Stimulated activated naive CD8-positive, alpha-beta T cell treated with anti-CD3 and anti-CD28 coated beads, Interleukin-15, Interleukin-2, amounts not matched to agents 100 U/mL and 50 U/mL, for 24 hours (primary cell): ENCODE measurements around the gene MYT1.

ENCODE experiments used
- ATAC-seq: fragments of 150-1000 bp; cut with Tn5 transposase; one replicate; pipeline ENCODE4 v1.10.0; 2021
- DNase-seq: peaks from one replicate; pipeline ENCODE4 v3.0.0; 2021

Gene MYT1

DNA sequence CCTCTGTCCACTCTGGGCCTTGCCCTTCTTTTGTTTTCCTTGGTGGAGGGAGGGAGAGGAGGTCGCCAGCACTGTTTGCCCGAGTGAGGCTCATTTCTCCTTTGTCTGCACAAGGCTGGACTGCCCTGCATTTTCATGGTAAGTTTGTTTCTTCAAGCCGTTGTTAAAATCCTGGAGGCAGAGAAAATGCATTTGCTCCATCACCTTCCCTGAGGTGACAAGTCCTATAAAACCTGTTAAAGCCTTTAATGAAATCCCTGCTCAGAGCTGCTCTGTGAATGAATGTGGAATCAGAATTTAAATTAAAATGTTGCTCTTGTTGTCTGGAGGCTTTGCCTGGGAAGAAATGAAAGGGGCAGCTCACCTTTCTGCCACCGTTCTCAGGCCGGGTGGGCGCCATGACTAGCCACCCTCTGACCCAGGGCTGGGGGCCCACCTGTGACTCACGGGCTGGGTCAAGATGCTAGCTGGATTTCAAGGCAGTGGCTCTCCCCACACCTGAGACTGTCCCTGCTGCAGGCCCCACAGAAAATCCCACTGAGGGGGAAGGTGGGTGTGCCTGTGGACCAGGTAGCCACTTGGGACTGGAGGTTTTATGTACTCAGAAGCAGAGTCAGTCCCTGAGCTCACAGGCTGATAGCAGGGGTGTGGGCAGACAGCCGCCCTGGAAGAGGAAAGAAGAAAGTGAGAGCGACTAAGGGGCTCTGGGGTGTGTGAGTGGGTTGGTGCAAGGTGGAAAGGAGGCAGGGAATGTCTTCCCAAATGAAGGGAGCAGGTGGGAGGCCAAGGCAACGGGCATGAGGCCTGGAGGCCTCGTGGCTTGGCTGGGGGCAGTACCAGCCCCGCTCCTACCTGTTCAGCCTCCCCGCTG, 24.0 kb upstream of the MYT1 start:
- ATAC-seq (no peak), DNase-seq (no peak)

DNA sequence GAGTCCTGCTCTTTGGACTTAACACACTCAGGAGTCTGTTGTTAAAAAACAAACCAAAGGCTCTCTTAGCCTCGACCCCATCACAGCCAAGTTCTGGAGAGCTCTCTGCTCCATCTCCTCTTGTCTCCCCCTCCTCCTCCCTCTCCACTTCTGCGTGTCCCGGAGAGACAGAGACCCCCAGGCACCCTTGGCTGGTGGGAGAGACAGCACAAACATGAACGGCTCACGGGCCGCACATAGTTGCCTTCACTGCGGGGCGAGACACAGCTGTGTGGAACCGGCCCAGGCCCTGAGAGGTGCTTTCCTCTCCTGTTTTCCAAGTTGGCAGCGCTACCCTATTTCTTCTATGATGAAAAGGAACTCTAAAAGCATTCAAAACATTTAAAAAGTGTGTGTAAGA, 23.3 kb upstream of the MYT1 start:
- no peak for DNase-seq
- no peak for ATAC-seq

DNA sequence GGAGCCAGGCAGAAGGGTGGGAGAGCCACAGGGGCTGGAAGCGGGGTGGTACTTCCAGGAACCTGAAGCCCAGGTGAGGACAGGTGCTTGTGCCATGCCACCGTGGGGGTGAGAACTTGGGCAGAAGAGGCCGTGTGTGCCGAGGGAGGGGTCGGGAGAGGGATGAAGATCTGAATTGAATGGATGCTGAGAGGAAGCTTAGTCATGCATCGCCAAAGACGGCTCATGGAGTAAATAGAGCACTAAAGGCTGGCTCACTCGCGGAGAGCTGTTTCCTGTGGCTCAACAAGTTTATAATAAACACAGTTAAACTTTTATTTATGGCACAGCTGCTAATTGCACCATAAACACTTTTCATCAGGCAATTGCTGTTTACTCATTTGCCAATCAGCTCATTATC, 21.7 kb upstream of the MYT1 start:
- ATAC-seq (no peak), DNase-seq (no peak)

DNA sequence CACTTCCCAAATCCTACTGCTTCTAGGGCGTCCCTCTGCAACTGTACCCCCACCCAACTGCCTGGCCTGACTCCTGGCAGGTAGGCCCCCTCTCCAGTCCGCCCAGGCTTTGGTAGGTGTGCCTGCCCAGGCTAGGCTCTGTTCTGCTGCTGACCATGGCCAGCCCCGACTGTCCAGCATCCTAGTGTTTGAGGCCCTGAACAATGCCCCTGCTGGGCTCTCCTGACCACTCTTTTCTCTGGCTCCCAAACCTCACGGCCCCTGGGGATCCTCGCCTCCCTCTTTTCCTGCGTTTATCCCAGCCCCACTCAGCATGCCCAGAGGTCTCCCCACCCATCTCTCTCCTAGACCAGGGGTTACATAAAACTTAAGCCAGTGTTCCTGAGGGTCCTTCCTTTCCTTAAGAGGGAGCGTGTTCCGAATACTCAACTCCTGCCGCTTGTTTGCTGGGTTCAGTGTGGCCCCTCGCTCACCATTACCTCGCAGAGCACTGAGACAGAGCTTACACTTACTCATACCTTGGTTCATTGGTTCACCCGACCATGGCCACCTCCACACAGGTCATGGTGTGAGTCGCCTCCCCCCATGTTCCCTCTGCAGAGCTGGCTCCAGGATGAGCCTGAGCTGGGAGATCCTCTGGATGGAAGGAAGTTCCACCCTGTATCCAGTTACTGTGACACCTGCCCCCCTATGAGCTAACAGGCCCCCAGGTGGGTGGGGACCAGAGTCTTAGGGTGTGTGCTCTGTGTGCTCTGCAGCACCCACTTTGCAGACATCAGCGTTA, 21.0 kb upstream of the MYT1 start:
- DNase-seq (no peak), ATAC-seq (no peak)

DNA sequence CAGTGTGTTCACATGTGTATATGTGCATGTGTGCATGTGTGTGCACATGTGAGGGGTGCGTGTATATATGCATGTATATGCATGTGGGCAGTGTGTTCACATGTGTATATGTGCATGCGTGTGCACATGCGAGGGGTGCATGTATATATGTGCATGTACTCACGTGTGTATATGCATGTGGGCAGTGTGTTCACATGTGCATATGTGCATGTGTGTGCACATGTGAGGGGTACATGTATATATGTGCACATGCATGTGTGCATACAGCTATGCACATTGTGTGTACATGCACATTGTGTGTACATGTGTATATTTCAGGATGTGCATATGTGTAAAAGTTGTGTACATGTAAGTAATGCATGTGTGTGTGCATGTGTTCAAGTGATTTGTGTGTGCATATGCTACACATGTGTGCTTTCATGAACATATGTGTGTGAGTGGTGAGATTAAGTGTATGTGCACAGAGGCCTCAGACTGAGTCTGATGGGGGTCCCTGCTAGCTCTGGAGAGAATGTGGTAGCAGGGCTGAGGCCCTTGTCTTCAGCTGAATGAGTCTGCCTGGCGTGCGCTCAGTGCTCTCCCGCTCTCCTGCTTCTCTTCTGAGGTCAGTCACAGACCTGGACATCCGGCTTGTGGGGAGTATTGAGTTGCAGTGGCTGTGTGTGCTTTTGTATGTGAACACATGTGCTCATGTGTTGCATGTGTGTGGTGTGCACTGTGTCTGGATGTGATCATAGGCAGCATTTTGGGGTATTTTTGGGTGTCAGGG, 19.9 kb upstream of the MYT1 start:
- ATAC-seq = no peak

DNA sequence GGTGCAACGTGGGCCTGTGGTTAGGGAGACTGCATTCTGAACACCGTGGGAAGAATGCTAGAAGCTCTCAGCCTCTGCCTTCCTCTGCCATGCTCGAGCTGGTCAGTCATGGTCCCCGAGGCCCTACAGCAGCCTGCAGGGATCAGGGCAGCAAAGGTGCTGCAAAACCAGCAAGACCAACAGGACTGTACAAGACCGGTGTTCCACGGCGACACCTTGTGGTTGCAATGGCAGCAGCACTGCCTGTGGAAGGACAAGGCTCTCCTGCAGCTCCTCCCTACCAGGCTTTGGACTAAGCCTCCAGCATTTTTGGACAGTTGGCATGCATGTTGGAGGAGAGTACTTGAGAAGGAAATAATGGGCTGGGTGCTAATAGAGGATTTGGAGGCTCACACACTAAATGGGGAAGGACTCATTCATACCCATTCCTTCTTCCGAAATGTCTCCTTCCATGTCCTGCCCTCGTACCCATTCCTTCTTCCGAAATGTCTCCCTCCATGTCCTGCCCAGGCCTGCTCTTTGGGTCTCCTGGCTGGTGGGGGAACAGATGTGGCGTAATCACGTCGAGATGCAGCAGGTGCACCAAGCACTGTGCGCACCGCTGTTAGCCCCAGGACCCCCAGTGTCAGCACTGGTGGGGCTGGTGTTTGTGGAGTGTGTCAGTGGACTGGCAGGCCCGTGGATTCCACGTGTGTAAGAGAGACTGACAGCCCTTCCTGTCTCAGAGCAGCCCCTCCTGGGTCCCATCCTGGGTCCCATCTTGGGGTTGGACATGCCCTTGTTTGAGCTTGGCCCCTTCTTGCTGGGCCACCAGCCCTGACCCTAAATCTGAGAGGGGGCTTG, 18.6 kb upstream of the MYT1 start:
- ATAC-seq (no peak), DNase-seq (peak; percentile 31)

More for the DNA sequence above, 19.9 kb upstream of the MYT1 start:
- no peak for DNase-seq

DNA sequence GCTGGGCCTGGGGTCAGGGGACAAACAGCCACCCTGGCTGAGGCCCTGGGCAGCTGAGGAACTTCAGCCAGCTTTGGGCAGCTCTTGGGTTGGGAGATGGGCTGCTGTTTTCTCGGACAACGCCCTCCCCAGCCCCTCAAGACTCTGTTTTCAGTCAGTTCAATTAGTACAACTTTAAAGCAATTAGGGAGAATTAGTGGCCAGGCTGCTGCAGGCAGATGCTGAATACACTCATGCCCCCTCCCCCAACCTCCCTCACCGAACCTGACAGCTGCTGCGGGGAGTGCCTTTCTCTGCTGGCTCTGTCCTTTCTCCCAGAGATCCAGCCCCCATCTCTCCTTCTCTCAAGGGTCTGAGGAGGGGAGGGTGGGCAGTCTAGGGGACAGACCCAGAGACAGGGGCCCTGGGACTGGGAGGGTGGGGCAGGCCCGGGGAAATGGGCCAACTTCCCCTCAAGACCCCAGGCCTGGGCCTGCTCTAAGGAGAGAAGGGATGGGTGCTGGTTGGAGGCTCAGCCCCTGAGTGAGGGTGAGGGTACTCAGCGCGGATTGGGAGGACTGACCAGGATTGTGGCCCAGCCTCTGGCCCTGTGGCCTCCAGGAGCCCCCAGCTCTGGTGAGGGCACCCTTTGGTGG, 17.8 kb upstream of the MYT1 start:
- ATAC-seq = no peak
- no peak for DNase-seq

DNA sequence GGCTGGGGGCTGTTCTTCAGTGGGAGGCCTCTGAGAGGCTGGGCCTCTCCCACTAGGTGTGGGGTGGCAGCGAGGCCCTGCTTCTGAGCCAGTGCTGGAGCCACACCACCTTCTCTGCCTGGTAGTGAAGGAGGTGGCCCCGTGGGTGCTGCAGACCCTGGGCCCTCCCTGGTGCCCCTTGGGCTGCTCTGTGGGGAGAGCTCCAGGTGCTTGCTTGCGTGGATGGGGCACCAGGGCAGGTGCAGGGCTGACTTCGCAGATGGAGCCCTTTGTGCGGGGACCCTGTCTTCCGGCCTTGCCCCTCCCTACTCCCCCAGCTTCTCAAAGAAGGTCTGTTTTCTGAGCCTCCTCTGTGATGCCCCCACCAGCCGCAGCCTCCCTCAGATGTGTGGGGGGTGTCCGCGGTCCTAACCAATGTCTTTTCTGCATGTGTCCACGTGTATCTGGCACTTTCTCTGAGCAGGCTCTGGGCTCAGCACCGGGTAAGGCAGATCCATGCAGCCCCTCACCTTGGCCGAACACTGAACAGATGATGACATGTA, 17.2 kb upstream of the MYT1 start:
- DNase-seq (no peak), ATAC-seq (no peak)

DNA sequence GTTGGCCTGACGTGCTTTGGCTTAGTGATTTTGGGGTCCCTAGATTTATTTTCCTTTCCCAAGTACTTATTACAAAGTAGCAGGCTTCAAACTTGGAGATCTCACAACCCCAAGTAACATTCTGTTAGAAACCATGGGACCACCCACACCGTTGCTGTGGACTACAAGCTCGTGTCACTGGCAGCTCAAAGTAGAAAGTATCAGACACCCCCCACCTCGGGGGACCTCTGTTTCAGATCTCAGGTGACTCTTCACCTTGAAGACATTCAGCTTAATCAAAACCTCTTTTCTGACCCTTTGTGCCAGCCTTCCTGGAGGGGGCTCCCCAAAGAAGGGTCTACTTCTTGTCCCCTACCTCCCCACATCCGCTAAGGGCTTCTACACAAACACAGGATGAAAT, 15.7 kb upstream of the MYT1 start:
- no peak for ATAC-seq
- DNase-seq = no peak

DNA sequence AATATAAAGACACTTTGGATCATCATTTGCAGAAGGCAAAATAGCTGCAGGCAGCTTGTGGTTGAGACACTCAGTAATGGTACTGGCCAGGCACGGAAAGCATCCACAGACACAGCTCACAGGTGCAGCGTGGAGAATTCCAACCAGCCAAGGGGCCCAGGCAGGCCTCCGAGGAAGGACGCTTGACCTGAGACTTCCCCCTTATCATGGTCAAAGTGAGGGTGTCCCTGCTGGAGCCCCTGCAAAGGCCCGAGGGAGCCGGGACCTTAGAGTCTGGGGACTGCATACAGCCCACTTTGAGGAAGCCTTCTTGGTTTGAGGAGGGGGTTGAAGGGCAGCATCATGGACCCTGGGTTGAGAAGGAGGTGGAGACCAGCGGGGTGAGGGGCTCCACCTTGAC, 15.1 kb upstream of the MYT1 start:
- ATAC-seq = no peak

DNA sequence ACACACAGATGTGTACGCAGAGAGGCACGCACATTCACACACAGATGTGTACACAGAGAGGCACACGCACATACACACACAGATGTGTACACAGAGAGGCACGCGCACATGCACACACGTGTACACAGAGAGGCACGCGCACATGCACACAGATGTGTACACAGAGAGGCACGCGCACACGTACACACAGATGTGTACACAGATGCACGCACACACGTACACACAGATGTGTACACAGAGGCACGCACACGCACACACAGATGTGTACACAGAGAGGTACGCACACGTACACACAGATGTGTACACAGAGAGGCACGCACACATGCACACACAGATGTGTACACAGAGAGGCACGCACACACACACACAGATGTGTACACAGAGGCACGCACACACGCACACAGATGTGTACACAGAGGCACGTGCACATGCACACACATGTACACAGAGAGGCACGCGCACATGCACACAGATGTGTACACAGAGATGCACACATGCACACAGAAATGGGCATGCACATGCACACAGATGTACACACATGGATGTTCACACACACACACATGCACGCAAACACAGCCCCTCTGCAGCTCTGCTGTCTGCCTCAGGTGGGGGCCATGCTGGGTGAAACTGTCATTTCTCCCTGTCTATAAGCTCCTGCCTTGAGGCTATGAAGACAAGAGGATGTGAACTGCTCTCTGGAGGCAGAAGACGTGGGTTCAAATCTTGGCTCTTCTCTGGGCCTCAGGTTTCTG, 14.3 kb upstream of the MYT1 start:
- DNase-seq (no peak), ATAC-seq (no peak)

More for the DNA sequence above, 15.1 kb upstream of the MYT1 start:
- DNase-seq = no peak

DNA sequence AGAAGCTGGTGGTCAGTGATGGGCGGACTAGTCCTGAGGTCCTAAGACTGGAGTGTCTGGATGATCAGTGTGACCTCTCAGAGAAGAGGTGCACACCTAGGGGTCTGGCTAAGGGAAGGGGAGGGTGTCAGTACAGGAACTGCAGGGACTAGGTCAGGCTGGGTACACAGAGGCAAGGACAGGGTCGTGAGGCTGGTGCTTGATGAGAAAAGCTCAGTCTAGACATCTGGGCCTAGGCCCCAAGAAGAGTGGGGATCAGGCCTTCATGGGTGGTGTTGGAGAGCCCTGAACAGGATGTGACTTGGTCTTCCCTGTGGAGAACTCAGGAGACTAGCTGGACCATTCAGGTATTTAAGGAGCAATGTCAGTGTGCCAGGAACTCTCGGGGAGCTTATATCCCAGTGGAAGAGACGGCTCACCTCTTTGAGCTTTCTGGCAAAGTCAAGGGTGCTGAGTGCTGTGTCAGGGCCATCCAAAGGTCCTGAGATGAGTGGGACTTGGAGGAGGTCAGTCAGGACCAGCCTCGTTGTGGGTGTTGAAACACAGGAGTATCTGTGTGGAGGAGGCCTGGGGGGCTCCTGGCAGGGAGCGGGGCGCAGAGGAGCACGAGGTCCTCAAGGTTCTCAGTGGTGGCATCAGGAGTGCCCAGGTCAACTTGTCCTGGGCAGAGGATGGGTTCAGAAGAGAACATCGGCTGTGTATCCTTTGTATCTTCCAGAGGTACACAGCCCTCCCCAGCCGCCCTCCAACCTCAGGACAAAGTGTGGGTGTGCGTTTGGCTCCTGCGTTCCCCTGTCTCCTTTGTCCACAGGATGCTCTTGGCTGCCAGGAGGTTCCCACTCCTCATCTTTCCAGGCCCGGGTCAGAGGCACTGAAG, 13.3 kb upstream of the MYT1 start:
- ATAC-seq (no peak), DNase-seq (no peak)

DNA sequence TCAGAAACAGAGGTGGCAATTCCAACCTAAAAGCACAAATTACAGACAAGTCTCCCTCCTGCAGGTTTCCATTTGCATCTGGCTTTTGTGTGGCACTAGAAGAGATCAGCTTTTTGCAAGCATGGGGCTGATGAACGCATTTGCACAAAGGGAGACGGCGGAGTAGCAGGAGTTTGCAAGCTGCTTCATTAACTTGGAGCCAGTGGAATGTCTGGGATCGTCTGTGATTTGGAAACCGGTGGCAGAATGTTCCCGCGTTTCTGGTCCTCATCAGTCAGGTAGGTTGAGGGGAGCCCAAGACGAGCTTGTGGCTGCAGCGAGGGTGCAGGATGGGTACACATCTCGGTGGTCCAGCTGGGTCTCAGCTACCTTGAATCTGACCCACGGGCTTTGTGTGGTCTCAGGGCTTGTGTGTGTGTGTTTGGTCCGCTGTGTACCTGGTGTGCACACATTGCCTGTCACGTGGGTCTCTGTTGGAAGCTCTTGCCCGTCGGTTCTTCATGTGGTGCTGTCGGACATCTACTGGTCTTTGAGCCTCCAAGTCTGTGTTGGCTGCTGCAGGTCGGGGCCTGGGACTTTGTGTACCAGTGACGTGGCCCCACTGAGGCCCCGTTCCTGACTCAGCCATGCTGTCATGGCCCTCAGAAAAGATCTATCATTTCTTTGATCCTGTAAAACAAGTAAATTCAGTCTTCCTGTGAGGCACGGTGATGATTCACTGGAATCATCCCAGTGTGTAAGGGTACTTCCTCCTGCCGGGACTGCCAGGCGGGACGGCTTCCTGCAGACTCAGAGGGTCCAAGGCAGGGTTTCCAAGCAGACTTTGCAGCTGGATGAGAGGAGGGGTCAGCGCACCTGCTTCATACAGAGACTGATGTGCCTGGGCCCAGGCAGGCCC, 12.4 kb upstream of the MYT1 start:
- ATAC-seq = no peak
- no peak for DNase-seq

DNA sequence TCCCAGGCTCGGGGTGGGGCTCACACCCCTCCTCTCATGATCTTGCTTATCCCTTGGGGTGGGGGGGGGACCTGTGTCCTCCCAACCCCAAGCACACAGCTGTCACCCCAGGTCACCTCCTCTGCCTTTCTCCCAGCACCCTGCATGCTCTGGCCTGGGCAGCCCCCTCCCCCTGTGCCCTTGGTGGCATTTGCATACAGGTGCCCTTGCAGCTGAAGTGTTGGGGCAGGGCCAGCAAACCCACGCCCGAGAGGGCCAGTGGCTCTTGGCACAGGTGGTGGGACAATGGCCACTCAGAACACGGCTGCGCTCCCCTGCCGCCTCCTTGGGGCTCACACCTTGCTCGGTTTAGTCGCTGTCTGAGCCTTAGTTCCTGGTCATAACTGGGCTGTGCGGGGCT, 11.3 kb upstream of the MYT1 start:
- DNase-seq = no peak
- ATAC-seq = no peak

DNA sequence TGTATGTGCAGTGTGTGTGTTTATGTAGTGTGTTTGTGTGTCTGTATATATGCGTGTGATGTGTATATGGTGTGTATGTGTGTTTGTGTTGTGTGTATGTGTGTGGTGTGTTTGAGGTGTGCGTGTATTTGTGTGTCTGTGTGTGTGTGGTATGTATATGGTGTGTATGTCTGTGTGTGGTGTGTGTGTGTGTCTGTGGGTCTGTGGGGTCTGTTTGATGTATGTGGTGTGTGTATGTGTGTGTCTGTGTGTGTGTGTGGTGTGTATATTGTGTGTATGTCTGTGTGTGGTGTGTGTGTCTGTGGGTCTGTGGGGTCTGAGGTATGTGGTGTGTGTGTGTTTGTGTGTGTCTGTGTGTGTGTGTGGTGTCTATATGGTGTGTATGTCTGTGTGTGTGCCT, 10.8 kb upstream of the MYT1 start:
- ATAC-seq = no peak
- DNase-seq = no peak

DNA sequence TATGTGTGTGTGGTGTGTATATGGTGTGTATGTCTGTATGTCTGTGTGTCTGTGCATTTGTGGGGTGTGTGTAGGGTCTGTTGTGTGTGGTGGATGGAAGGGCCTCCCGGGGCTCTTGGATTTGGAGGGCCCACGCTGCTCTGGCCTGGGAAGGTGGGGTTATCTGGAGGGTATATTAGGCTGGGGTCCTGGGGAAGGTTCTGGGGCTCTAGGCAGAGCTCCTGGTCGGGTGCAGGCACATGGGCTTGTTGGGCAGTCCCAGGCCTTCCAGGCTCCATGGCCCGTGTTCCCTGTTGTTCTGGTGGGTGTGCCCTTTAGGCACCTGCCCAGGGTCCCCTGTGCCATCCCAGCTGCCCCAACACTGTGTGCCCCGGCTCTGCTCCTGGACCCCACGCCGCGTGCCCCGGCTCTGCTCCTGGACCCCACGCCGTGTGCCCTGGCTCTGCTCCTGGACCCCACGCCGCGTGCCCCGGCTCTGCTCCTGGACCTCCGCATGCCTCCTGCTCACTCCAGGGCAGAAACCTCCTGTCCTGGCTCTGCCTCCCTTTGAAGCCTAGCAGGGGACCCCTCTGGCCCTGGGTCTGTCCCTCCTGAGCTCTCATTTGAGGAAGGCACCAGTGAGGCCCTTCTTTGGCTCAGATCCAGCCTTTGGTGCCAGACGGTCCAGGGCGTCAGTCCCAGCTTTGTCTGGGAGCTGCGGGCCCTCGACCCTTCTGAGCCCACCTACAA, 10.2 kb upstream of the MYT1 start:
- no peak for ATAC-seq
- DNase-seq = no peak

DNA sequence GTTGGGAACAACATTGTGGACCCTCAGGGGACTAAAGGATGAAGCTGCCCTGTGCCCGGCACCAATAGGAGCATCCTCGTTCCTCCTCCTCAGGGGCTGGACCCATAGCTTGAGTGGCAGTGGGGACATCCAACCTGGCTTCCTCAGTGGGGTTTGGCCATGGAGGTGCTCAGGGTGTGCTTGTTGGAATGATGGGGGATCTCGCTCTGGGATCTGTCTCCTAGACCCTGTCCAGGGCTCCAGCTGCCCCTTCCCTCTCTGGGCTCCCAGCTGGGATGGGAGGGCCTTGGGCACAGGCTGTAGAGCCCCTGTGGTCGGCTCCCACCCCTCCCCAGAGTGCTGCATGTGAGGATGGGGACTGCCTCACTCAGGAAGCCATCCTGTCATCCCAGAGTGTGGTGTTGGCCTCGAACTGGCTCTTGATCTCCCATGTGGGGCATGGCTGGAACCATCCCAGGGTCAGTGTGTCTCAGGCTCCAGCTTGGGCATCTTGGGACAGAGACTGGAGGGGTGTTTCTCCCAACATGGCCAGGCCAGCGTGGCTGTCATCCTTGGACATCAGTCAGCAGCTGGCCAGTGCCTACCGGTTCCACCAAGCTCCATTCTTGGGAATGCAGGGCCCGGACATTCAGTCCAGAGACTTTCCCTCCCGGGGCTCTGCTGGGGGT, 9.5 kb upstream of the MYT1 start:
- ATAC-seq = no peak
- DNase-seq = no peak
